GM12878 (cell line): Measurements from ENCODE around the gene LIPK. TPM values are rescaled to one million over a fixed set of nuclear protein-coding genes. Genes with fewer than 3 reads are reported as not detected.

ENCODE experiments used
- ATAC-seq: fragments of 200-7000 bp; cut with Tn5 transposase; 3 replicates; pipeline ENCODE4 v1.9.1; 2020; ENCODE audit warnings: mild to moderate bottlenecking, moderate library complexity
- BruUV-seq: library from RNA; stranded (reverse); fragments of 400-500 nt; replicated peaks from 2 replicates; lab custom pipeline; 2021; lab: Mats Ljungman, UMichigan
- CTCF ChIA-PET: fragments of 300-600 bp; sonication (Branson Sonifier 250); formaldehyde crosslinking; extraction: SDS; loops from one replicate; lab custom pipeline; 2021; ENCODE audit warnings: inconsistent platforms; lab: Yijun Ruan, JAX
- POLR2A ChIA-PET: fragments of 350-600 bp; formaldehyde crosslinking; extraction: SDS; loops from one replicate; lab custom pipeline; 2021; ENCODE audit warnings: inconsistent platforms; lab: Charles Lee
- RAD21 ChIA-PET: fragments of 300-600 bp; sonication (Branson Sonifier 250); formaldehyde crosslinking; loops from one replicate; lab custom pipeline; 2023; ENCODE audit warnings: antibody characterized with exemption; ENCODE audit not compliant: unreplicated experiment; lab: Charles Lee
- SMC1A ChIA-PET: fragments of 300-600 bp; sonication (Branson Sonifier 250); formaldehyde crosslinking; loops from one replicate; lab custom pipeline; 2023; ENCODE audit not compliant: unreplicated experiment, uncharacterized antibody; lab: Charles Lee
- DNase-seq: peaks from one replicate; pipeline ENCODE4 v3.0.0-alpha.2; 2011; ENCODE audit warnings: low read depth, low spot score
- FAIRE-seq: peaks from 3 replicates; lab custom pipeline; 2011; peaks lifted over from hg19 to GRCh38; lab: Jason Lieb, UNC
- H2AFZ ChIP-seq: 2 replicates; pipeline ENCODE4 v1.6.0; 2011; ENCODE audit warnings: low read depth, low read length, control low read depth; ENCODE audit not compliant: control insufficient read depth
- H3K27ac ChIP-seq: 2 replicates; pipeline ENCODE4 v1.5.1; 2011; ENCODE audit warnings: control low read depth; ENCODE audit not compliant: control insufficient read depth, insufficient read depth
- H3K27me3 ChIP-seq, 2 experiments: replicated peaks in 1 of 2; 2 replicates each; pipeline versions ENCODE4 v1.6.0 to v1.6.1; 2011; ENCODE audit warnings: low read length in 1 of 2; ENCODE audit not compliant: control insufficient read depth in 2 of 2, insufficient read depth in 2 of 2
- H3K36me3 ChIP-seq, 2 experiments: 2 replicates each; pipeline ENCODE4 v1.5.1; 2011; ENCODE audit warnings: low read length in 1 of 2; ENCODE audit not compliant: control insufficient read depth in 2 of 2, insufficient read depth in 2 of 2
- H3K4me1 ChIP-seq: 2 replicates; pipeline ENCODE4 v1.6.1; 2011; ENCODE audit warnings: mild to moderate bottlenecking, low read length, moderate library complexity, mixed read lengths; ENCODE audit not compliant: control insufficient read depth, insufficient read depth
- H3K4me2 ChIP-seq: 2 replicates; pipeline ENCODE4 v1.6.0; 2011; ENCODE audit warnings: control low read depth; ENCODE audit not compliant: control insufficient read depth, insufficient read depth
- H3K4me3 ChIP-seq: fragments of 200-600 bp; sonication (generic); 2 replicates; pipeline ENCODE4 v1.5.1; 2016
- H3K79me2 ChIP-seq: 2 replicates; pipeline ENCODE4 v1.6.0; 2011; ENCODE audit warnings: low read length; ENCODE audit not compliant: control insufficient read depth, insufficient read depth
- H3K9ac ChIP-seq: 2 replicates; pipeline ENCODE4 v1.8.0; 2011; ENCODE audit warnings: low read length, control low read depth, mixed read lengths; ENCODE audit not compliant: control insufficient read depth, insufficient read depth
- H3K9me3 ChIP-seq: replicated peaks from 3 replicates; pipeline ENCODE4 v1.5.1; 2011; ENCODE audit warnings: mild to moderate bottlenecking, low read length; ENCODE audit not compliant: control insufficient read depth, insufficient read depth
- H4K20me1 ChIP-seq: 2 replicates; pipeline ENCODE4 v1.6.0; 2011; ENCODE audit not compliant: control insufficient read depth, insufficient read depth
- BCL11A ChIP-seq: IDR thresholded peaks from 2 replicates; pipeline ENCODE4 v1.6.1; 2011; ENCODE audit warnings: low read depth, low read length
- CEBPB ChIP-seq, 2 experiments: fragments of 150-350 bp in 1 of 2; IDR thresholded peaks; 2 replicates each; pipeline ENCODE4 v1.6.1; 2012 to 2014; ENCODE audit warnings: low read depth in 2 of 2, low read length in 2 of 2, borderline replicate concordance in 1 of 2, inconsistent platforms in 1 of 2
- DPF2 ChIP-seq: fragments of 450-650 bp; IDR thresholded peaks from 2 replicates; pipeline ENCODE4 v1.6.1; 2017; ENCODE audit warnings: mild to moderate bottlenecking
- E4F1 ChIP-seq: fragments of 450-650 bp; IDR thresholded peaks from 2 replicates; pipeline ENCODE4 v1.6.1; 2018; ENCODE audit warnings: borderline replicate concordance, mild to moderate bottlenecking; ENCODE audit not compliant: partially characterized antibody
- EED ChIP-seq: sonication (generic); IDR thresholded peaks from 2 replicates; pipeline ENCODE4 v1.6.1; 2016; ENCODE audit warnings: antibody characterized with exemption, low read depth
- EP300 ChIP-seq, 2 experiments: fragments of 150-350 bp in 1 of 2; IDR thresholded peaks; 2 replicates each; pipeline ENCODE4 v1.6.1; 2011 to 2012; ENCODE audit warnings: low read depth in 2 of 2, low read length in 2 of 2, borderline replicate concordance in 1 of 2, improper control_type of control experiment in 1 of 2, inconsistent platforms in 1 of 2; ENCODE audit not compliant: control insufficient read depth in 1 of 2
- IRF4 ChIP-seq: IDR thresholded peaks from 2 replicates; pipeline ENCODE4 v1.6.1; 2011; ENCODE audit warnings: low read depth, low read length
- JUNB ChIP-seq: IDR thresholded peaks from 2 replicates; pipeline ENCODE4 v1.6.1; 2016; ENCODE audit warnings: antibody characterized with exemption, mild to moderate bottlenecking
- MTA3 ChIP-seq: IDR thresholded peaks from 2 replicates; pipeline ENCODE4 v1.6.1; 2012; ENCODE audit warnings: low read length, inconsistent platforms, borderline replicate concordance
- MYC ChIP-seq: IDR thresholded peaks from 2 replicates; pipeline ENCODE4 v1.6.1; 2011; ENCODE audit warnings: mild to moderate bottlenecking, low read length, moderate library complexity, inconsistent platforms; ENCODE audit not compliant: insufficient read depth, insufficient replicate concordance, insufficient read length, severe bottlenecking
- NBN ChIP-seq: fragments of 450-650 bp; IDR thresholded peaks from 2 replicates; pipeline ENCODE4 v1.6.1; 2016
- RAD51 ChIP-seq: fragments of 450-650 bp; IDR thresholded peaks from 2 replicates; pipeline ENCODE4 v1.6.1; 2016; ENCODE audit warnings: moderate library complexity, mild to moderate bottlenecking, inconsistent platforms
- RELA ChIP-seq: fragments of 450-650 bp; IDR thresholded peaks from 2 replicates; pipeline ENCODE4 v1.8.0; 2014; ENCODE audit warnings: borderline replicate concordance; ENCODE audit not compliant: partially characterized antibody
- REST ChIP-seq: IDR thresholded peaks from 2 replicates; pipeline ENCODE4 v1.6.1; 2012; ENCODE audit warnings: mild to moderate bottlenecking, low read depth, low read length
- SREBF2 ChIP-seq: IDR thresholded peaks from 2 replicates; pipeline ENCODE4 v1.6.1; 2012; ENCODE audit warnings: mild to moderate bottlenecking, low read length
- TCF3 ChIP-seq: IDR thresholded peaks from 2 replicates; pipeline ENCODE4 v1.6.1; 2012; ENCODE audit warnings: low read depth, mild to moderate bottlenecking, low read length, borderline replicate concordance; ENCODE audit not compliant: insufficient read depth
- WGBS: methylation state at CpG from one replicate; pipeline ENCODE4 v1.1.6; 2016; ENCODE audit warnings: low lambda C conversion rate; ENCODE audit not compliant: insufficient replicate concordance, insufficient coverage; ENCODE audit errors: missing lambda C conversion rate; 5-methylcytosine and 5-hydroxymethylcytosine counted together
- in situ Hi-C: fragments of 300-500 bp; cut with MboI; formaldehyde crosslinking; loops from 9 replicates; pipeline ENCODE4 v1.14.3; 2018; ENCODE audit warnings: mixed read lengths
- intact Hi-C: fragments of 100-400 bp; cut with micrococcal nuclease; formaldehyde crosslinking; loops from one replicate; pipeline ENCODE4 v1.14.2; 2022; ENCODE audit not compliant: unreplicated experiment
- polyA plus RNA-seq, 11 experiments: library from polyadenylated mRNA; depleted of rRNA in 4 of 11; unstranded in 6 of 11; stranded (reverse) in 5 of 11; fragments of >200 nt; fragmentation: Nextera tagmentation in 4 of 11; fragmentation: Illumina TruSeq in 1 of 11; extraction: Ambion mirVana in 4 of 11; extraction: Trizol in 1 of 11; gene quantifications; 1 replicate in 1 of 11; 2 replicates in 10 of 11; pipeline versions ENCODE4 v1.2.1 to v1.2.3, GENCODE V29; 2011 to 2016; ENCODE audit warnings: inconsistent platforms in 2 of 11, missing spikeins in 2 of 11, low read depth in 1 of 11
- total RNA-seq, 4 experiments: library from RNA; depleted of rRNA in 3 of 4; stranded (reverse); fragments of >200 nt in 3 of 4; fragmentation: Illumina TruSeq in 1 of 4; extraction: Trizol in 1 of 4; gene quantifications; 2 replicates each; pipeline versions ENCODE4 v1.2.1 to v1.2.3, GENCODE V29; 2013 to 2021

LIPK gene
- total and polyA plus RNA-seq, 10 of the 15 experiments (the other 5 are each of a cell fraction or from before 2014, with no cell fraction given): not detected

- Histone ChIP-seq H3K27ac (no peak overlapping the region), H3K79me2 (no peaks in the 10 kb centered on the region), H3K9me3 (no peaks in the 10 kb centered on the region), H3K36me3 (no peaks in the 10 kb centered on the region), H4K20me1 (no peaks in the 10 kb centered on the region), H3K9ac (no peak overlapping the region), H3K4me3 (no peak overlapping the region), H3K4me1 (no peaks in the 10 kb centered on the region), H3K4me2 (no peak overlapping the region), H2AFZ (no peak overlapping the region), H3K27me3 (no peaks in the 10 kb centered on the region)
- no peak for FAIRE-seq
- ChIA-PET RAD21 (no interaction called here), POLR2A (interaction anchor here (0.6 kb wide), 1 partner anchor 24 kb away, joined by 4 read pairs; no protein-coding TSS in a partner anchor), SMC1A (interaction anchor here (0.9 kb wide), 1 partner anchor 12 kb away, joined by 3 read pairs; no protein-coding TSS in a partner anchor), CTCF (interaction anchor here (1.9 kb wide), 1 partner anchor 9 kb away, joined by 4 read pairs; no protein-coding TSS in a partner anchor)
- intact Hi-C loops: no loop called here
- 60% methylated on average over 3 of the region's 3 CpGs for WGBS
- no peak for ATAC-seq
- BruUV-seq: no TSS peak
- in situ Hi-C loops: no loop called here
- DNase-seq: no peak
- TF ChIP-seq REST (no peak), IRF4 (no peak), MYC (no peak), RELA (no peak), SREBF2 (no peak), EP300 (IDR thresholded peaks at IDR 0.05; ENCODE audit: borderline replicate concordance in 1 of 2, control insufficient read depth in 1 of 2, low read depth in 2 of 2, low read length in 2 of 2) (no peak), E4F1 (no peak), BCL11A (no peak), MTA3 (no peak), TCF3 (no peak), JUNB (no peak), EED (no peak), RAD51 (no peak), CEBPB (IDR thresholded peaks at IDR 0.05; ENCODE audit: borderline replicate concordance in 1 of 2, low read depth in 2 of 2, low read length in 2 of 2) (no peak), NBN (no peak), DPF2 (no peak)
Observed at GRCh38 chr10:88659725-88660597, 46.1 kb upstream of the LIPK start.
